ENCODE data around the gene XNDC1N. TPM values are rescaled to one million over a fixed set of nuclear protein-coding genes. Genes with fewer than 3 reads are reported as not detected.

The XNDC1N gene
- polyA plus RNA-seq, 1 of the 3 experiments (the other 2 are of a cell fraction) = 3.4 TPM

- TF ChIP-seq REST (IDR thresholded peaks at IDR 0.05; ENCODE audit: low read depth, low read length) (no peak), FOXM1 (IDR thresholded peaks at IDR 0.05; ENCODE audit: low read depth) (no peak), SIN3A (IDR thresholded peaks at IDR 0.05; ENCODE audit: borderline replicate concordance, low read depth, low read length) (no peak), USF1 (IDR thresholded peaks at IDR 0.05; ENCODE audit: borderline replicate concordance, low read depth) (no peak), USF2 (IDR thresholded peaks at IDR 0.05; ENCODE audit: borderline replicate concordance, low read depth, low read length) (no peak), FOXJ3 (CRISPR knock-in tag; IDR thresholded peaks at IDR 0.05) (no peak), EP300 (IDR thresholded peaks at IDR 0.05; ENCODE audit: borderline replicate concordance in 1 of 2, low read depth in 1 of 2, low read length in 1 of 2) (no peak), MEF2A (IDR thresholded peaks at IDR 0.05; ENCODE audit: borderline replicate concordance, low read depth) (no peak), CTCF (IDR thresholded peaks at IDR 0.05) (no peak), TAF1 (IDR thresholded peaks at IDR 0.05; ENCODE audit: borderline replicate concordance, low read depth, low read length) (no peak)
These were observed 48.7 kb upstream of the XNDC1N start (continued) for GRCh38 chr11:71977090-71977489.

GRCh38 chr11:71976551-71976950 is 48.2 kb upstream of the XNDC1N start:
- 96% methylated on average over 5 of the region's 5 CpGs for WGBS (ENCODE audit: low lambda C conversion rate)
- Histone ChIP-seq H3K79me2 (ENCODE audit: insufficient read depth) (peaks cover 41% of the 10 kb centered on the region; the same call in 1 of the 2 replicates), H3K27me3 (ENCODE audit: insufficient read depth) (no peaks in the 10 kb centered on the region), H2AFZ (ENCODE audit: low read depth) (no peak overlapping the region), H3K36me3 (replicated peaks in 1 of 2; ENCODE audit: control insufficient read depth in 1 of 2, insufficient read depth in 2 of 2, low read length in 1 of 2) (peaks cover 29 to 32% of the 10 kb centered on the region in 2 experiments), H3K4me3 (ENCODE audit: low read depth in 2 of 2, low read length in 1 of 2) (no peak overlapping the region), H3K4me1 (ENCODE audit: control insufficient read depth in 1 of 2, insufficient read depth in 2 of 2, low read depth in 1 of 2, low read length in 1 of 2) (no peaks in the 10 kb centered on the region; a peak in 2 of 4 replicates), H3K9me3 (no peaks in the 10 kb centered on the region), H3K27ac (ENCODE audit: low read depth in 2 of 2, low read length in 1 of 2) (no peak overlapping the region), H3K9ac (no peak overlapping the region), H4K20me1 (ENCODE audit: insufficient read depth) (no peaks in the 10 kb centered on the region; the same call in 1 of the 2 replicates), H3K4me2 (no peak overlapping the region), H3F3A (replicated peaks; ENCODE audit: insufficient read depth) (no peaks in the 10 kb centered on the region), H3K9me2 (no peaks in the 10 kb centered on the region)
- TF ChIP-seq JUND (IDR thresholded peaks at IDR 0.05) = no peak
- TF ChIP-seq RFX5 (IDR thresholded peaks at IDR 0.05; ENCODE audit: low read length) = no peak
- TF ChIP-seq TAF1 (IDR thresholded peaks at IDR 0.05; ENCODE audit: borderline replicate concordance, low read depth, low read length) = no peak
- TF ChIP-seq RCOR1 (IDR thresholded peaks at IDR 0.05; ENCODE audit: low read length) = no peak
- no peak for TF ChIP-seq FOXJ3 (CRISPR knock-in tag; IDR thresholded peaks at IDR 0.05)
- TF ChIP-seq REST (IDR thresholded peaks at IDR 0.05; ENCODE audit: low read depth, low read length) = no peak
- no peak for TF ChIP-seq POLR2AphosphoS5 (IDR thresholded peaks at IDR 0.05; ENCODE audit: low read depth, low read length)
- no peak for DNase-seq
- ChIA-PET POLR2A (no interaction called here), CTCF (interaction anchor here (1.1 to 5.0 kb wide), 27 partner anchors 9 to 460 kb away, joined by 3 to 37 read pairs (median 13); partner anchors contain the start of genes CLPB and IL18BP)
